HG02588 (cell line): Measurements from ENCODE around the gene NT5DC1.

Experiments
- ATAC-seq: cut with Tn5 transposase; IDR thresholded peaks from one replicate; pipeline ENCODE4 v1.9.1; 2021; ENCODE audit warnings: mild to moderate bottlenecking, moderate library complexity; ENCODE audit not compliant: unreplicated experiment

NT5DC1 gene

GRCh38 chr6:116234689-116235088 lies 134.0 kb downstream of the NT5DC1 start:
- ATAC-seq = no peak

GRCh38 chr6:116238083-116238482 lies 137.4 kb downstream of the NT5DC1 start:
- no peak for ATAC-seq

GRCh38 chr6:116239256-116239655 lies 138.6 kb downstream of the NT5DC1 start:
- no peak for ATAC-seq

GRCh38 chr6:116239856-116240255 lies 139.2 kb downstream of the NT5DC1 start:
- no peak for ATAC-seq

- ATAC-seq = no peak
Observed at GRCh38 chr6:116244284-116244683, 143.6 kb downstream of the NT5DC1 start.

GRCh38 chr6:116246089-116246488 lies 145.4 kb downstream of the NT5DC1 start:
- ATAC-seq = no peak

GRCh38 chr6:116247285-116247684 lies 146.6 kb downstream of the NT5DC1 start:
- no peak for ATAC-seq

GRCh38 chr6:116248577-116248976 lies 147.9 kb downstream of the NT5DC1 start:
- ATAC-seq = no peak

- no peak for ATAC-seq
Observed at GRCh38 chr6:116251568-116252384, 151.1 kb downstream of the NT5DC1 start.

- no peak for ATAC-seq
Observed at GRCh38 chr6:116253188-116253504, 152.5 kb downstream of the NT5DC1 start.

GRCh38 chr6:116253505-116254296 lies 153.0 kb downstream of the NT5DC1 start, which contains the start of gene TSPYL4:
TSS of gene TSPYL4 (minus strand) at chr6:116254075. CDS start at chr6:116254008, 67 bp downstream.
- ATAC-seq = peak; percentile 100

GRCh38 chr6:116254297-116255056 lies 153.8 kb downstream of the NT5DC1 start:
- ATAC-seq = peak; percentile 29

GRCh38 chr6:116255246-116255800 lies 154.7 kb downstream of the NT5DC1 start:
- ATAC-seq = no peak

- no peak for ATAC-seq
Observed at GRCh38 chr6:116256694-116257093, 156.0 kb downstream of the NT5DC1 start.

- no peak for ATAC-seq
Observed at GRCh38 chr6:116258520-116258919, 157.9 kb downstream of the NT5DC1 start.

- no peak for ATAC-seq
Observed at GRCh38 chr6:116263353-116263752, 162.7 kb downstream of the NT5DC1 start.

- ATAC-seq = no peak
Observed at GRCh38 chr6:116265041-116265829, 164.6 kb downstream of the NT5DC1 start.

- no peak for ATAC-seq
Observed at GRCh38 chr6:116266803-116267202, 166.2 kb downstream of the NT5DC1 start.

- ATAC-seq = no peak
Observed at GRCh38 chr6:116267836-116268588, 167.4 kb downstream of the NT5DC1 start.
